OCI-LY1 (cell line): ENCODE data around the gene FBXW7.

Experiments
- CTCF ChIP-seq: fragments of 200-600 bp; sonication (generic), shearing (Covaris generic); IDR thresholded peaks from 2 replicates; pipeline ENCODE4 v1.5.1; 2017; ENCODE audit warnings: mild to moderate bottlenecking, antibody characterized with exemption, low read length, moderate library complexity, mixed read lengths
- EZH2 ChIP-seq: fragments of 200-600 bp; sonication (generic), shearing (Covaris generic); IDR thresholded peaks from 2 replicates; pipeline ENCODE4 v1.8.0; 2017; ENCODE audit warnings: borderline replicate concordance, mixed run types, mild to moderate bottlenecking, antibody characterized with exemption, low read length, moderate library complexity, mixed read lengths

DNA sequence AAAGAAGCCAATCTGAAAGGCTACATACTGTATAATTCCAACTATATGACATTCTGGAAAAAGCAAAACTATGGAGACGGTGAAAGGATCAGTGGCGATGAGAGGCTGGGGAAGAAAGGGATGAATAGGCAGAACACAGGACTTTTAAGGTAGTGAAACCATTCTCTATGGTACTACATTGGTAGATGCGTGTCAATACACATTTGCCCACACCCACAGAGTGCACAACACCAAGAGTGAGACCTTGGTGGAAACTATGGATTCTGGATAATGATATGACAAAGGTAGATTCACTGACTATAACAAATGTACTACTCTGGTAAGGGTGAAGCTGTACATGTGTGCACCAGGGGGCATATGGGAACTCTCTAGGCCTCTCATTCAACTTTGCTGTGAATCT, 134.5 kb downstream of the FBXW7 start:
- no peak for TF ChIP-seq CTCF
- no peak for TF ChIP-seq EZH2
